Activated CD4-positive, alpha-beta T cell treated with anti-CD3 and anti-CD28 coated beads, Interleukin-2, amount 50 U/mL, for 16 hours (primary cell): ENCODE results near the gene RBMS3.
A peak's percentile ranks its signal among the peaks of the same experiment; 100 is the strongest.
"Not testable (repeated sequence)": the region's sequence is repeated elsewhere in the genome, so short reads cannot be mapped to it uniquely, and the experiment has no call there.

Experiments used
- DNase-seq: peaks from one replicate; pipeline ENCODE4 v3.0.0-alpha.2; 2020

Gene RBMS3

GRCh38 chr3:29493109-29493508 is 212.2 kb downstream of the RBMS3 start:
- DNase-seq: no peak

- no peak for DNase-seq
Observed at GRCh38 chr3:29494305-29495036, 213.6 kb downstream of the RBMS3 start.

- DNase-seq: no peak
Observed at GRCh38 chr3:29497282-29497681, 216.4 kb downstream of the RBMS3 start.

GRCh38 chr3:29502771-29503170 is 221.9 kb downstream of the RBMS3 start:
- DNase-seq: no peak

GRCh38 chr3:29503314-29503713 is 222.4 kb downstream of the RBMS3 start:
- DNase-seq: no peak

- DNase-seq: no peak
Observed at GRCh38 chr3:29503958-29504357, 223.1 kb downstream of the RBMS3 start.

GRCh38 chr3:29506502-29506901 is 225.6 kb downstream of the RBMS3 start:
- no peak for DNase-seq

- DNase-seq: no peak
Observed at GRCh38 chr3:29511701-29512100, 230.8 kb downstream of the RBMS3 start.

- DNase-seq: no peak
Observed at GRCh38 chr3:29512641-29513040, 231.8 kb downstream of the RBMS3 start.

GRCh38 chr3:29513236-29513635 is 232.4 kb downstream of the RBMS3 start:
- no peak for DNase-seq

- DNase-seq: no peak
Observed at GRCh38 chr3:29514170-29514569, 233.3 kb downstream of the RBMS3 start.

GRCh38 chr3:29514912-29515311 is 234.0 kb downstream of the RBMS3 start:
- no peak for DNase-seq

- peak; percentile 5 for DNase-seq
Observed at GRCh38 chr3:29515451-29515850, 234.6 kb downstream of the RBMS3 start.

GRCh38 chr3:29516164-29516563 is 235.3 kb downstream of the RBMS3 start:
- DNase-seq: no peak

- DNase-seq: no peak
Observed at GRCh38 chr3:29520764-29521163, 239.9 kb downstream of the RBMS3 start.

GRCh38 chr3:29521293-29521692 is 240.4 kb downstream of the RBMS3 start:
- DNase-seq: no peak

GRCh38 chr3:29521751-29522150 is 240.9 kb downstream of the RBMS3 start:
- no peak for DNase-seq

GRCh38 chr3:29524433-29524832 is 243.6 kb downstream of the RBMS3 start:
- DNase-seq: not testable (repeated sequence)

GRCh38 chr3:29525254-29525881 is 244.5 kb downstream of the RBMS3 start:
- DNase-seq: no peak

GRCh38 chr3:29527246-29527645 is 246.4 kb downstream of the RBMS3 start:
- no peak for DNase-seq

GRCh38 chr3:29531644-29532043 is 250.8 kb downstream of the RBMS3 start:
- no peak for DNase-seq

- no peak for DNase-seq
Observed at GRCh38 chr3:29532473-29532872, 251.6 kb downstream of the RBMS3 start.

- DNase-seq: no peak
Observed at GRCh38 chr3:29534006-29534405, 253.1 kb downstream of the RBMS3 start.

- DNase-seq: no peak
Observed at GRCh38 chr3:29536016-29536758, 255.3 kb downstream of the RBMS3 start.
